H1 (cell line): Measurements from ENCODE around the gene SLIT3. TPM values are rescaled to one million over a fixed set of nuclear protein-coding genes. Genes with fewer than 3 reads are reported as not detected.

Experiments used
- CTCF ChIA-PET: fragments of 300-600 bp; sonication (Branson Sonifier 250); formaldehyde crosslinking; loops from one replicate; lab custom pipeline; 2021; ENCODE audit not compliant: partially characterized antibody; lab: Charles Lee
- POLR2A ChIA-PET: fragments of 300-600 bp; sonication (Branson Sonifier 250); formaldehyde crosslinking; loops from one replicate; lab custom pipeline; 2021; ENCODE audit warnings: inconsistent platforms; ENCODE audit not compliant: partially characterized antibody; lab: Charles Lee
- DNase-seq, 2 experiments: peaks; one replicate each; pipeline versions ENCODE4 v3.0.0 to v3.0.0-alpha.2; 2010 to 2022; ENCODE audit warnings: low spot score in 2 of 2, low read depth in 1 of 2, mixed read lengths in 1 of 2
- FAIRE-seq: peaks from 2 replicates; lab custom pipeline; 2011; peaks lifted over from hg19 to GRCh38; lab: Jason Lieb, UNC
- H2AFZ ChIP-seq: 2 replicates; pipeline ENCODE4 v1.8.1; 2012; ENCODE audit warnings: low read length, inconsistent platforms
- H2AK5ac ChIP-seq: 2 replicates; pipeline ENCODE4 v1.6.1; 2013; ENCODE audit warnings: low read depth, low read length
- H2BK120ac ChIP-seq: replicated peaks from 2 replicates; pipeline ENCODE3; 2013; ENCODE audit warnings: low read depth, low read length, inconsistent platforms
- H2BK12ac ChIP-seq: 2 replicates; pipeline ENCODE4 v1.6.1; 2013; ENCODE audit warnings: low read depth, low read length
- H2BK15ac ChIP-seq: 2 replicates; pipeline ENCODE4 v1.6.1; 2013; ENCODE audit warnings: low read length
- H2BK20ac ChIP-seq: 2 replicates; pipeline ENCODE4 v1.6.1; 2013; ENCODE audit warnings: low read length
- H2BK5ac ChIP-seq: 2 replicates; pipeline ENCODE4 v1.6.1; 2013; ENCODE audit warnings: low read depth, low read length
- H3K14ac ChIP-seq: 2 replicates; pipeline ENCODE4 v1.6.1; 2013; ENCODE audit warnings: inconsistent platforms; ENCODE audit not compliant: insufficient read length
- H3K18ac ChIP-seq: 2 replicates; pipeline ENCODE4 v1.6.1; 2013; ENCODE audit warnings: low read length; ENCODE audit errors: extremely low read depth
- H3K23ac ChIP-seq: 2 replicates; pipeline ENCODE4 v1.6.1; 2013; ENCODE audit warnings: inconsistent platforms; ENCODE audit not compliant: insufficient read length
- H3K23me2 ChIP-seq: 2 replicates; pipeline ENCODE4 v1.6.1; 2013; ENCODE audit warnings: low read depth, low read length
- H3K27ac ChIP-seq: 2 replicates; pipeline ENCODE4 v1.6.1; 2011; ENCODE audit warnings: low read depth, low read length, inconsistent platforms
- H3K27me3 ChIP-seq, 4 experiments: replicated peaks in 1 of 4; 1 replicate in 1 of 4; 2 replicates in 3 of 4; pipeline versions ENCODE4 v1.6.1 to v1.8.1; 2011 to 2013; ENCODE audit warnings: low read length in 3 of 4, mild to moderate bottlenecking in 3 of 4, inconsistent platforms in 2 of 4, mixed read lengths in 2 of 4, moderate library complexity in 1 of 4; ENCODE audit not compliant: control insufficient read depth in 3 of 4, insufficient read depth in 3 of 4; ENCODE audit errors: extremely low read depth in 1 of 4
- H3K36me3 ChIP-seq, 4 experiments: 2 replicates each; pipeline versions ENCODE4 v1.6.1 to v1.8.1; 2011 to 2013; ENCODE audit warnings: mild to moderate bottlenecking in 4 of 4, low read length in 3 of 4, moderate library complexity in 2 of 4, control low read depth in 1 of 4, inconsistent platforms in 1 of 4; ENCODE audit not compliant: insufficient read depth in 4 of 4, control insufficient read depth in 2 of 4
- H3K4ac ChIP-seq: replicated peaks from 2 replicates; pipeline ENCODE3; 2013; ENCODE audit warnings: low read length, low read depth, mixed read lengths, inconsistent platforms; ENCODE audit not compliant: insufficient read length
- H3K4me1 ChIP-seq, 4 experiments: replicated peaks in 1 of 4; 1 replicate in 1 of 4; 2 replicates in 3 of 4; pipeline versions ENCODE4 v1.6.1 to v1.8.1; 2011 to 2013; ENCODE audit warnings: low read length in 3 of 4, inconsistent platforms in 2 of 4, mixed read lengths in 1 of 4; ENCODE audit not compliant: insufficient read depth in 4 of 4, control insufficient read depth in 3 of 4
- H3K4me2 ChIP-seq, 2 experiments: 2 replicates each; pipeline versions ENCODE4 v1.6.1 to v1.8.1; 2011 to 2013; ENCODE audit warnings: low read depth in 2 of 2, low read length in 2 of 2, control low read depth in 1 of 2, inconsistent platforms in 1 of 2, mild to moderate bottlenecking in 1 of 2; ENCODE audit not compliant: insufficient read depth in 1 of 2
- H3K4me3 ChIP-seq, 4 experiments: fragments of 200-600, 300-600 bp in 1 of 4; sonication (generic), shearing (Covaris generic), sonication (Bioruptor Twin) in 1 of 4; 2 replicates each; pipeline versions ENCODE4 v1.5.1 to v1.8.1; 2011 to 2016; ENCODE audit warnings: low read length in 4 of 4, low read depth in 3 of 4, control low read depth in 2 of 4, inconsistent platforms in 2 of 4, mild to moderate bottlenecking in 2 of 4, mixed read lengths in 1 of 4, moderate library complexity in 1 of 4; ENCODE audit not compliant: insufficient read depth in 2 of 4; ENCODE audit errors: extremely low read depth in 1 of 4
- H3K56ac ChIP-seq: replicated peaks from 2 replicates; pipeline ENCODE3; 2013; ENCODE audit warnings: low read depth, mild to moderate bottlenecking, mixed read lengths, low read length, inconsistent platforms; ENCODE audit not compliant: insufficient read length
- H3K79me1 ChIP-seq: 2 replicates; pipeline ENCODE4 v1.6.1; 2013; ENCODE audit warnings: low read depth, low read length, control low read depth
- H3K79me2 ChIP-seq, 2 experiments: 2 replicates each; pipeline versions ENCODE4 v1.6.1 to v1.8.1; 2012 to 2013; ENCODE audit warnings: low read length in 2 of 2, mild to moderate bottlenecking in 2 of 2, inconsistent platforms in 1 of 2; ENCODE audit not compliant: insufficient read depth in 2 of 2, control insufficient read depth in 1 of 2
- H3K9ac ChIP-seq, 4 experiments: replicated peaks in 1 of 4; 1 replicate in 1 of 4; 2 replicates in 3 of 4; pipeline versions ENCODE4 v1.6.1 to v1.8.1; 2011 to 2013; ENCODE audit warnings: low read depth in 3 of 4, low read length in 3 of 4, control low read depth in 2 of 4, mild to moderate bottlenecking in 2 of 4, moderate library complexity in 2 of 4, inconsistent platforms in 1 of 4; ENCODE audit errors: extremely low read depth in 1 of 4
- H3K9me3 ChIP-seq, 2 experiments: 2 replicates each; pipeline versions ENCODE4 v1.6.1 to v1.8.1; 2012 to 2013; ENCODE audit warnings: mild to moderate bottlenecking in 2 of 2, moderate library complexity in 2 of 2, control low read depth in 1 of 2, inconsistent platforms in 1 of 2, low read depth in 1 of 2, low read length in 1 of 2, mixed read lengths in 1 of 2; ENCODE audit not compliant: insufficient read depth in 2 of 2
- H4K20me1 ChIP-seq, 2 experiments: replicated peaks in 1 of 2; 2 replicates each; pipeline versions ENCODE3 to v1.8.1; 2011 to 2013; ENCODE audit warnings: inconsistent platforms in 2 of 2, low read length in 2 of 2, mild to moderate bottlenecking in 1 of 2; ENCODE audit not compliant: insufficient read depth in 2 of 2, control insufficient read depth in 1 of 2
- H4K5ac ChIP-seq: 2 replicates; pipeline ENCODE4 v1.6.1; 2013; ENCODE audit warnings: low read length, low read depth, mixed read lengths, inconsistent platforms; ENCODE audit not compliant: insufficient read length
- H4K8ac ChIP-seq: 2 replicates; pipeline ENCODE4 v1.8.0; 2013; ENCODE audit warnings: mild to moderate bottlenecking, moderate library complexity, low read length, inconsistent platforms; ENCODE audit not compliant: insufficient read depth; ENCODE audit errors: extremely low read depth
- H4K91ac ChIP-seq: replicated peaks from 2 replicates; pipeline ENCODE3; 2013; ENCODE audit warnings: low read length, mixed read lengths, inconsistent platforms; ENCODE audit not compliant: insufficient read length
- CBX5 ChIP-seq: fragments of 300-800, 300-1000 bp; sonication (generic); IDR thresholded peaks from 2 replicates; pipeline ENCODE4 v1.7.1; 2016; ENCODE audit warnings: antibody characterized with exemption, low read length, low read depth
- CEBPB ChIP-seq: IDR thresholded peaks from 2 replicates; pipeline ENCODE4 v1.6.1; 2012; ENCODE audit warnings: low read depth, low read length
- CHD1 ChIP-seq: IDR thresholded peaks from 2 replicates; pipeline ENCODE4 v1.6.1; 2012; ENCODE audit warnings: low read depth, low read length, improper control_type of control experiment
- EP300 ChIP-seq, 2 experiments: IDR thresholded peaks; 1 replicate in 1 of 2; 2 replicates in 1 of 2; pipeline ENCODE4 v1.6.1; 2011 to 2012; ENCODE audit warnings: low read depth in 2 of 2, low read length in 2 of 2, mild to moderate bottlenecking in 2 of 2, borderline replicate concordance in 1 of 2, inconsistent platforms in 1 of 2, moderate library complexity in 1 of 2
- EZH2 ChIP-seq: fragments of 200-600 bp; sonication (generic); IDR thresholded peaks from 2 replicates; pipeline ENCODE4 v1.7.1; 2012; ENCODE audit warnings: low read depth, mild to moderate bottlenecking, moderate library complexity, low read length, inconsistent platforms; ENCODE audit not compliant: severe bottlenecking
- JUN ChIP-seq: IDR thresholded peaks from 2 replicates; pipeline ENCODE4 v1.6.1; 2011; ENCODE audit warnings: low read depth, mild to moderate bottlenecking, improper control_type of control experiment, low read length
- NANOG ChIP-seq: IDR thresholded peaks from 2 replicates; pipeline ENCODE4 v1.6.1; 2011; ENCODE audit warnings: low read length, low read depth, mild to moderate bottlenecking, inconsistent platforms; ENCODE audit not compliant: insufficient read depth, poor library complexity, severe bottlenecking
- PHF8 ChIP-seq: fragments of 200-600 bp; sonication (generic); conservative IDR thresholded peaks from 2 replicates; pipeline ENCODE4 v1.7.1; 2012; ENCODE audit warnings: low read depth, mild to moderate bottlenecking, inconsistent platforms, low read length, moderate library complexity
- SIN3A ChIP-seq, 2 experiments: IDR thresholded peaks in 1 of 2; conservative IDR thresholded peaks in 1 of 2; 2 replicates each; pipeline ENCODE4 v1.6.1; 2011 to 2012; ENCODE audit warnings: low read length in 2 of 2, improper control_type of control experiment in 1 of 2, low read depth in 1 of 2, mild to moderate bottlenecking in 1 of 2
- SIX5 ChIP-seq: IDR thresholded peaks from 2 replicates; pipeline ENCODE4 v1.6.1; 2011; ENCODE audit warnings: mild to moderate bottlenecking, low read depth, low read length
- polyA plus RNA-seq, 7 experiments: library from polyadenylated mRNA; depleted of rRNA in 3 of 7; stranded (reverse) in 5 of 7; unstranded in 2 of 7; fragments of >200 nt in 5 of 7; fragments of 200-250 nt in 2 of 7; gene quantifications; 1 replicate in 5 of 7; 2 replicates in 1 of 7; 4 replicates in 1 of 7; pipeline versions ENCODE4 v1.2.1 to v1.2.3, GENCODE V29; 2011 to 2013; ENCODE audit warnings: missing spikeins in 2 of 7, mixed read lengths in 2 of 7
- total RNA-seq: library from RNA; stranded (reverse); fragmentation: NEBNext Ultra II Directional; extraction: Animal tissue kit (Norgen Biotek cat#: 25700); gene quantifications from 2 replicates; pipeline ENCODE4 v1.2.1, GENCODE V29; 2021
- TF ChIP-seq, protein P1 (sequence below): IDR thresholded peaks from 2 replicates; pipeline ENCODE4 v1.6.1; 2012; ENCODE audit warnings: inconsistent platforms

Gene SLIT3
- total and polyA plus RNA-seq, 2 of the 8 experiments (the other 6 are each of a cell fraction or from before 2014, with no cell fraction given) = 1.1 to 1.2 TPM

DNA sequence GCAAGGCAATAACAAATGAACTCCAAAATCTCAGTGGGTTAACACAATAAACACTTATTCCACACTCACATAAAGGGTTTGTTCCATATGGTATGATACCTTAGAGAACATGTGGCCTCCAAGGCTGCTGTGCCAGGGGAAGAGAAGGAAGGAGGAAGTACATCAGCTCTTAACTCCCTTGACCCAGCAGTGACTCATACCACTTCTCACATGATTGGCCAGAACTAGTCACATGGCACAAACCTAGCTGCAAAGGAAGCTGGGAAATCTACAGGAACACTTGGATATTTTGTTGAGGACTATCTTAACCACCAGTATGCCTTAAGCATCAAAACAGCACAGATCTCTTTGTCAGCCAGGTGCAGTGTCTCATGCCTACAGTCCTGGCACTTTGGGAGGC, 99.3 kb downstream of the SLIT3 start:
- no peak overlapping the region for H3K23ac ChIP-seq
- peaks cover 0 to 2% (median 0%) of the 10 kb centered on the region in 4 experiments; a peak in 1 of 7 replicates for H3K27me3 ChIP-seq
- no peaks in the 10 kb centered on the region for H3K23me2 ChIP-seq
- H2BK12ac ChIP-seq = no peak overlapping the region
- H2BK120ac ChIP-seq = no peak overlapping the region
- no peak overlapping the region for H3K27ac ChIP-seq
- H2BK15ac ChIP-seq = no peak overlapping the region
- no peak overlapping the region for H2AK5ac ChIP-seq
- no peaks in the 10 kb centered on the region for H3K36me3 ChIP-seq
- H3K79me2 ChIP-seq = no peaks in the 10 kb centered on the region
- H4K8ac ChIP-seq = no peak overlapping the region
- CTCF ChIA-PET = interaction anchor here (1.2 kb wide), 1 partner anchor 26 kb away, joined by 3 read pairs; no protein-coding TSS in a partner anchor
- no peak overlapping the region for H3K9ac ChIP-seq
- H3K79me1 ChIP-seq = no peaks in the 10 kb centered on the region
- no peak overlapping the region for H2BK20ac ChIP-seq
- no peak overlapping the region for H3K4ac ChIP-seq
- H3K56ac ChIP-seq = no peak overlapping the region
- H3K9me3 ChIP-seq = peaks cover 3 to 5% of the 10 kb centered on the region in 2 experiments; a peak in 1 of 4 replicates
- no peak overlapping the region for H2BK5ac ChIP-seq
- POLR2A ChIA-PET = no interaction called here
- no peak for FAIRE-seq
- DNase-seq = no peak
- peaks cover 0 to 2% (median 0%) of the 10 kb centered on the region in 4 experiments; a peak in 1 of 7 replicates for H3K4me1 ChIP-seq
- H3K18ac ChIP-seq = no peak overlapping the region
- H3K4me3 ChIP-seq = no peak overlapping the region
- no peaks in the 10 kb centered on the region for H4K20me1 ChIP-seq
- no peak overlapping the region for H2AFZ ChIP-seq
- H4K5ac ChIP-seq = no peak overlapping the region
- TF ChIP-seq EZH2 (no peak), CEBPB (no peak), SIN3A (conservative IDR thresholded peaks at IDR 0.05 in 1 of 2, IDR thresholded peaks at IDR 0.05 in 1 of 2; ENCODE audit: low read depth in 1 of 2, low read length in 2 of 2) (no peak), NANOG (no peak), CHD1 (no peak), JUN (no peak), SIX5 (no peak), CBX5 (no peak), EP300 (IDR thresholded peaks at IDR 0.05; ENCODE audit: borderline replicate concordance in 1 of 2, low read depth in 2 of 2, low read length in 2 of 2) (no peak), PHF8 (no peak)
- TF ChIP-seq, protein P1, sequence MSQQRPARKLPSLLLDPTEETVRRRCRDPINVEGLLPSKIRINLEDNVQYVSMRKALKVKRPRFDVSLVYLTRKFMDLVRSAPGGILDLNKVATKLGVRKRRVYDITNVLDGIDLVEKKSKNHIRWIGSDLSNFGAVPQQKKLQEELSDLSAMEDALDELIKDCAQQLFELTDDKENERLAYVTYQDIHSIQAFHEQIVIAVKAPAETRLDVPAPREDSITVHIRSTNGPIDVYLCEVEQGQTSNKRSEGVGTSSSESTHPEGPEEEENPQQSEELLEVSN = no peak
- TF ChIP-seq, all 59 proteins: peak for 0
- no peak overlapping the region for H3K14ac ChIP-seq
- no peak overlapping the region for H4K91ac ChIP-seq
- H3K4me2 ChIP-seq = no peak overlapping the region
